Right kidney (tissue), 9 donors: Measurements from ENCODE around the gene PCDHB6.
A peak's percentile ranks its signal among the peaks of the same experiment; 100 is the strongest.
"Not testable (repeated sequence)": the region's sequence is repeated elsewhere in the genome, so short reads cannot be mapped to it uniquely, and the experiment has no call there.

Experiments used
- DNase-seq: peaks from one replicate; pipeline ENCODE4 v3.0.0-alpha.2; 2016
- long read RNA-seq, 8 donors: transcript quantifications; one replicate each; lab custom pipeline, GENCODE V29; 2026

PCDHB6 gene
- long read RNA-seq, donor 1, partial matches to known transcripts: 0 of 1 reads
- long read RNA-seq, donor 1, other reads (novel, unspliced or antisense): 0 of 1 reads
- long read RNA-seq, donor 2, partial matches to known transcripts: 0 of 2 reads
- long read RNA-seq, donor 2, other reads (novel, unspliced or antisense): 0 of 2 reads
- long read RNA-seq, donor 3: 0 reads
- long read RNA-seq, donor 4, partial matches to known transcripts: 0 of 3 reads
- long read RNA-seq, donor 4, other reads (novel, unspliced or antisense): 0 of 3 reads
- long read RNA-seq, donor 5: 0 reads
- long read RNA-seq, donor 6, partial matches to known transcripts: 0 of 1 reads
- long read RNA-seq, donor 6, other reads (novel, unspliced or antisense): 0 of 1 reads
- long read RNA-seq, donor 7, transcript PCDHB6-201 (1 exons, 3,266 nt): major isoform, 5 of 5 reads
- long read RNA-seq, donor 7, partial matches to known transcripts: 0 of 5 reads
- long read RNA-seq, donor 7, other reads (novel, unspliced or antisense): 0 of 5 reads
- long read RNA-seq, donor 8, partial matches to known transcripts: 0 of 2 reads
- long read RNA-seq, donor 8, other reads (novel, unspliced or antisense): 0 of 2 reads

GRCh38 chr5:141149812-141150211, at the start of gene PCDHB6:
Gene PCDHB6, plus strand, starts transcription at chr5:141150057. Its CDS starts 201 bp downstream, at chr5:141150258.
- DNase-seq: no peak

- DNase-seq: peak; percentile 7
These were observed 49.5 kb upstream of the PCDHB6 start, which contains the start of gene PCDHB3 for GRCh38 chr5:141100243-141100805. Gene PCDHB3, plus strand, starts transcription at chr5:141100473. Its CDS starts 177 bp downstream, at chr5:141100650.

GRCh38 chr5:141101059-141101458, 48.8 kb upstream of the PCDHB6 start:
- DNase-seq: no peak

- DNase-seq: not testable (repeated sequence)
These were observed 47.8 kb upstream of the PCDHB6 start for GRCh38 chr5:141102070-141102469.

GRCh38 chr5:141102471-141102870, 47.4 kb upstream of the PCDHB6 start:
- DNase-seq: not testable (repeated sequence)

GRCh38 chr5:141105350-141105749, 44.5 kb upstream of the PCDHB6 start:
- DNase-seq: no peak

GRCh38 chr5:141119250-141119649, 30.6 kb upstream of the PCDHB6 start:
- no peak for DNase-seq

GRCh38 chr5:141121563-141121962, 28.3 kb upstream of the PCDHB6 start, which contains the start of gene PCDHB4:
Gene PCDHB4, plus strand, starts transcription at chr5:141121818. Its CDS starts 181 bp downstream, at chr5:141121999.
- no peak for DNase-seq

GRCh38 chr5:141121985-141122384, 27.9 kb upstream of the PCDHB6 start:
- no peak for DNase-seq

GRCh38 chr5:141123396-141124135, 26.3 kb upstream of the PCDHB6 start:
- DNase-seq: not testable (repeated sequence)

- DNase-seq: no peak
These were observed 22.6 kb upstream of the PCDHB6 start for GRCh38 chr5:141127305-141127704.

GRCh38 chr5:141135030-141135717, 14.7 kb upstream of the PCDHB6 start, which contains the start of gene PCDHB5:
Gene PCDHB5, plus strand, starts transcription at chr5:141135206. Its CDS starts 229 bp downstream, at chr5:141135435.
- peak; percentile 31 for DNase-seq

- DNase-seq: no peak
These were observed 14.1 kb upstream of the PCDHB6 start for GRCh38 chr5:141135718-141136266.

- not testable (repeated sequence) for DNase-seq
These were observed 12.5 kb upstream of the PCDHB6 start for GRCh38 chr5:141137346-141137745.

- no peak for DNase-seq
These were observed 551 bp downstream of the PCDHB6 start for GRCh38 chr5:141150224-141150992.

- no peak for DNase-seq
These were observed 1.1 kb downstream of the PCDHB6 start for GRCh38 chr5:141150993-141151325.

GRCh38 chr5:141151632-141152031, 1.8 kb downstream of the PCDHB6 start:
- DNase-seq: not testable (repeated sequence)

GRCh38 chr5:141152096-141152495, 2.2 kb downstream of the PCDHB6 start:
- DNase-seq: not testable (repeated sequence)

- DNase-seq: no peak
These were observed 5.9 kb downstream of the PCDHB6 start for GRCh38 chr5:141155540-141156374.

- DNase-seq: not testable (repeated sequence)
These were observed 7.5 kb downstream of the PCDHB6 start for GRCh38 chr5:141157356-141157755.
